HG02798 (cell line): ENCODE measurements around the gene HYAL3.

Experiments used
- ATAC-seq: cut with Tn5 transposase; IDR thresholded peaks from one replicate; pipeline ENCODE4 v1.9.1; 2021; ENCODE audit warnings: mild to moderate bottlenecking; ENCODE audit not compliant: unreplicated experiment, poor library complexity

Gene HYAL3

GRCh38 chr3:50331364-50331907, 32.2 kb upstream of the HYAL3 start:
- no peak for ATAC-seq

GRCh38 chr3:50330330-50330729, 31.1 kb upstream of the HYAL3 start:
- ATAC-seq, result no peak

GRCh38 chr3:50327943-50328691, 28.9 kb upstream of the HYAL3 start, which contains the start of gene TUSC2:
Gene TUSC2, minus strand, starts transcription at chr3:50328223. Its CDS starts 124 bp downstream, at chr3:50328099.
- peak; percentile 92 for ATAC-seq

- no peak for ATAC-seq
These were observed 27.9 kb upstream of the HYAL3 start for GRCh38 chr3:50327129-50327528.

GRCh38 chr3:50326182-50326541, 27.0 kb upstream of the HYAL3 start:
- no peak for ATAC-seq

GRCh38 chr3:50325497-50326181, 26.4 kb upstream of the HYAL3 start:
- ATAC-seq, result no peak

GRCh38 chr3:50325113-50325480, 25.9 kb upstream of the HYAL3 start:
- no peak for ATAC-seq

- ATAC-seq, result no peak
These were observed 25.3 kb upstream of the HYAL3 start for GRCh38 chr3:50324351-50325112.

- no peak for ATAC-seq
These were observed 24.5 kb upstream of the HYAL3 start for GRCh38 chr3:50323614-50324199.

GRCh38 chr3:50323092-50323600, 23.9 kb upstream of the HYAL3 start:
- ATAC-seq, result no peak

GRCh38 chr3:50322386-50323091, 23.3 kb upstream of the HYAL3 start, which contains the start of gene HYAL2:
Gene HYAL2, minus strand, starts transcription at chr3:50322745. Its CDS starts 2,256 bp downstream, at chr3:50320489.
- no peak for ATAC-seq

GRCh38 chr3:50322115-50322385, 22.8 kb upstream of the HYAL3 start:
- ATAC-seq, result no peak

GRCh38 chr3:50321336-50322114, 22.3 kb upstream of the HYAL3 start:
- ATAC-seq, result peak; percentile 83

GRCh38 chr3:50320853-50321335, 21.7 kb upstream of the HYAL3 start:
- peak; percentile 62 for ATAC-seq

- no peak for ATAC-seq
These were observed 20.9 kb upstream of the HYAL3 start for GRCh38 chr3:50319894-50320625.

GRCh38 chr3:50319181-50319893, 20.1 kb upstream of the HYAL3 start:
- no peak for ATAC-seq

- no peak for ATAC-seq
These were observed 19.4 kb upstream of the HYAL3 start for GRCh38 chr3:50318615-50319014.

- no peak for ATAC-seq
These were observed 19.0 kb upstream of the HYAL3 start for GRCh38 chr3:50318163-50318562.
